ENCODE data around the gene ANKRD1. TPM values are rescaled to one million over a fixed set of nuclear protein-coding genes. Genes with fewer than 3 reads are reported as not detected.

ANKRD1 gene
- total RNA-seq, 1 experiment from 2014 or later: not detected

GRCh38 chr10:90885176-90885575 lies 35.7 kb downstream of the ANKRD1 start (continued):
- TF ChIP-seq ZBTB33 (IDR thresholded peaks at IDR 0.05; ENCODE audit: extremely low read depth, insufficient replicate concordance, low read length): no peak
- TF ChIP-seq ZNF274 (IDR thresholded peaks at IDR 0.05; ENCODE audit: low read depth, low read length): no peak
- no peak for TF ChIP-seq EZH2phosphoT487 (IDR thresholded peaks at IDR 0.05; ENCODE audit: borderline replicate concordance)
- TF ChIP-seq EZH2 (IDR thresholded peaks at IDR 0.05): no peak
- no peak for TF ChIP-seq POLR2A (IDR thresholded peaks at IDR 0.05; ENCODE audit: borderline replicate concordance, extremely low read depth, insufficient read depth, insufficient read length)
- no peak for TF ChIP-seq CBX3 (IDR thresholded peaks at IDR 0.05; ENCODE audit: low read depth)
- TF ChIP-seq TCF7L2 (IDR thresholded peaks at IDR 0.05; ENCODE audit: borderline replicate concordance, extremely low read depth, insufficient read depth, insufficient read length): no peak
- TF ChIP-seq JUND (IDR thresholded peaks at IDR 0.05): no peak

- no peak for DNase-seq (ENCODE audit: low read depth, low spot score)
- CTCF ChIA-PET: interaction anchor here (1.5 kb wide), 1 partner anchor 412 kb away, joined by 3 read pairs; no protein-coding TSS in a partner anchor
- POLR2A ChIA-PET: no interaction called here
- ATAC-seq: no peak
- peaks cover 40 to 55% of the 10 kb centered on the region in 2 experiments for H3K36me3 ChIP-seq (ENCODE audit: control insufficient read depth in 1 of 2, insufficient read depth in 2 of 2, low read length in 2 of 2)
- no peaks in the 10 kb centered on the region for H3K9me2 ChIP-seq (ENCODE audit: insufficient read depth)
- H3K27ac ChIP-seq (ENCODE audit: low read depth, low read length): no peak overlapping the region
- no peaks in the 10 kb centered on the region; the same call in 1 of the 2 replicates for H4K20me1 ChIP-seq (ENCODE audit: insufficient read depth)
- H3K9ac ChIP-seq (ENCODE audit: low read length): no peak overlapping the region
- H3K9me3 ChIP-seq (ENCODE audit: control insufficient read depth in 1 of 2, insufficient read depth in 1 of 2, low read depth in 1 of 2, low read length in 2 of 2): no peaks in the 10 kb centered on the region
- no TSS peak for BruUV-seq (replicated peaks)
- H3K4me1 ChIP-seq (ENCODE audit: control insufficient read depth in 1 of 2, insufficient read depth in 2 of 2, low read length in 2 of 2): no peaks in the 10 kb centered on the region; a peak in 1 of 4 replicates
- H2AFZ ChIP-seq (ENCODE audit: low read depth, low read length, poor library complexity, severe bottlenecking): no peak overlapping the region
- no peaks in the 10 kb centered on the region for H3K27me3 ChIP-seq (ENCODE audit: insufficient read depth, low read length)
- RAD21 ChIA-PET (ENCODE audit: low non-redundant PET in 1 of 2, low total read pairs in 2 of 2, uncharacterized antibody in 2 of 2, unreplicated experiment in 2 of 2): no interaction called here
- no peaks in the 10 kb centered on the region for H3K79me2 ChIP-seq (ENCODE audit: insufficient read depth, low read length)
- intact Hi-C loops (cut with micrococcal nuclease): loop anchor here (10.0 kb wide), 2 partner anchors 860 to 1030 kb away; no protein-coding TSS in a partner anchor
- no peak overlapping the region for H3K4me3 ChIP-seq (replicated peaks in 1 of 2; ENCODE audit: low read depth in 1 of 2, low read length in 2 of 2)
- no peak overlapping the region for H3K4me2 ChIP-seq (ENCODE audit: low read length)
- TF ChIP-seq ATF3 (IDR thresholded peaks at IDR 0.05) (no peak), POLR2AphosphoS5 (IDR thresholded peaks at IDR 0.05; ENCODE audit: low read depth, low read length) (no peak), JUND (IDR thresholded peaks at IDR 0.05) (no peak), TCF7L2 (IDR thresholded peaks at IDR 0.05; ENCODE audit: borderline replicate concordance, extremely low read depth, insufficient read depth, insufficient read length) (no peak), REST (IDR thresholded peaks at IDR 0.05; ENCODE audit: low read depth) (no peak), RAD21 (IDR thresholded peaks at IDR 0.05; ENCODE audit: low read depth) (no peak), CBX3 (IDR thresholded peaks at IDR 0.05; ENCODE audit: low read depth) (no peak), ZFX (IDR thresholded peaks at IDR 0.05) (no peak), SRF (IDR thresholded peaks at IDR 0.05; ENCODE audit: low read depth) (no peak), EZH2phosphoT487 (IDR thresholded peaks at IDR 0.05; ENCODE audit: borderline replicate concordance) (no peak), SP1 (IDR thresholded peaks at IDR 0.05; ENCODE audit: low read depth) (no peak), SIN3A (IDR thresholded peaks at IDR 0.05; ENCODE audit: low read depth) (no peak), ZNF274 (IDR thresholded peaks at IDR 0.05; ENCODE audit: low read depth, low read length) (no peak), ZBTB33 (IDR thresholded peaks at IDR 0.05; ENCODE audit: extremely low read depth, insufficient replicate concordance, low read length) (no peak), YY1 (IDR thresholded peaks at IDR 0.05; ENCODE audit: extremely low read depth, insufficient replicate concordance, low read depth, low read length) (no peak)
Observed at GRCh38 chr10:90884431-90884830, 36.5 kb downstream of the ANKRD1 start.
